Measurements from ENCODE around the gene OR2V1. TPM values are rescaled to one million over a fixed set of nuclear protein-coding genes. Genes with fewer than 3 reads are reported as not detected.
A peak's percentile ranks its signal among the peaks of the same experiment; 100 is the strongest.

Gene OR2V1
- total and polyA plus RNA-seq, 2 of the 13 experiments (the other 11 are each of a cell fraction or from before 2014, with no cell fraction given): not detected

- no peak for TF ChIP-seq MYPOP (CRISPR knock-in tag; IDR thresholded peaks at IDR 0.05)
- no peak for TF ChIP-seq ZSCAN5A (CRISPR knock-in tag; IDR thresholded peaks at IDR 0.05; ENCODE audit: borderline replicate concordance)
- TF ChIP-seq ZNF619 (CRISPR knock-in tag; IDR thresholded peaks at IDR 0.05): no peak
- TF ChIP-seq PAF1 (CRISPR knock-in tag; IDR thresholded peaks at IDR 0.05): no peak
- no peak for TF ChIP-seq PLRG1 (conservative IDR thresholded peaks at IDR 0.05)
- TF ChIP-seq DBP (CRISPR knock-in tag; IDR thresholded peaks at IDR 0.05; ENCODE audit: not compliant biosample characterization): no peak
- TF ChIP-seq ATF2 (CRISPR knock-in tag; IDR thresholded peaks at IDR 0.05): no peak
- TF ChIP-seq ZNF605 (CRISPR knock-in tag; IDR thresholded peaks at IDR 0.05): no peak
- no peak for TF ChIP-seq ZBTB20 (CRISPR knock-in tag; IDR thresholded peaks at IDR 0.05; ENCODE audit: borderline replicate concordance, low read depth)
- no peak for TF ChIP-seq ISL2 (CRISPR knock-in tag; IDR thresholded peaks at IDR 0.05)
- TF ChIP-seq CENPBD1 (CRISPR knock-in tag; IDR thresholded peaks at IDR 0.05; ENCODE audit: borderline replicate concordance, low read depth): no peak
- no peak for TF ChIP-seq RBAK (CRISPR knock-in tag; IDR thresholded peaks at IDR 0.05)
- peak; percentile 79 for TF ChIP-seq ZNF629 (CRISPR knock-in tag; conservative IDR thresholded peaks at IDR 0.05)
- no peak for TF ChIP-seq POLR2AphosphoS2 (IDR thresholded peaks at IDR 0.05; ENCODE audit: low read depth, low read length)
- TF ChIP-seq SNAPC5 (CRISPR knock-in tag; IDR thresholded peaks at IDR 0.05; ENCODE audit: borderline replicate concordance): no peak
- TF ChIP-seq, protein P1, sequence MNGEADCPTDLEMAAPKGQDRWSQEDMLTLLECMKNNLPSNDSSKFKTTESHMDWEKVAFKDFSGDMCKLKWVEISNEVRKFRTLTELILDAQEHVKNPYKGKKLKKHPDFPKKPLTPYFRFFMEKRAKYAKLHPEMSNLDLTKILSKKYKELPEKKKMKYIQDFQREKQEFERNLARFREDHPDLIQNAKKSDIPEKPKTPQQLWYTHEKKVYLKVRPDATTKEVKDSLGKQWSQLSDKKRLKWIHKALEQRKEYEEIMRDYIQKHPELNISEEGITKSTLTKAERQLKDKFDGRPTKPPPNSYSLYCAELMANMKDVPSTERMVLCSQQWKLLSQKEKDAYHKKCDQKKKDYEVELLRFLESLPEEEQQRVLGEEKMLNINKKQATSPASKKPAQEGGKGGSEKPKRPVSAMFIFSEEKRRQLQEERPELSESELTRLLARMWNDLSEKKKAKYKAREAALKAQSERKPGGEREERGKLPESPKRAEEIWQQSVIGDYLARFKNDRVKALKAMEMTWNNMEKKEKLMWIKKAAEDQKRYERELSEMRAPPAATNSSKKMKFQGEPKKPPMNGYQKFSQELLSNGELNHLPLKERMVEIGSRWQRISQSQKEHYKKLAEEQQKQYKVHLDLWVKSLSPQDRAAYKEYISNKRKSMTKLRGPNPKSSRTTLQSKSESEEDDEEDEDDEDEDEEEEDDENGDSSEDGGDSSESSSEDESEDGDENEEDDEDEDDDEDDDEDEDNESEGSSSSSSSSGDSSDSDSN (CRISPR knock-in tag; IDR thresholded peaks at IDR 0.05): peak; percentile 32; the same call in 1 of the 2 replicates
- no peak for TF ChIP-seq TFDP1 (CRISPR knock-in tag; IDR thresholded peaks at IDR 0.05; ENCODE audit: borderline replicate concordance)
- peak; percentile 57 for TF ChIP-seq CEBPG (CRISPR knock-in tag; IDR thresholded peaks at IDR 0.05)
- no peak for TF ChIP-seq RCOR2 (CRISPR knock-in tag; IDR thresholded peaks at IDR 0.05)
- TF ChIP-seq, protein P2, sequence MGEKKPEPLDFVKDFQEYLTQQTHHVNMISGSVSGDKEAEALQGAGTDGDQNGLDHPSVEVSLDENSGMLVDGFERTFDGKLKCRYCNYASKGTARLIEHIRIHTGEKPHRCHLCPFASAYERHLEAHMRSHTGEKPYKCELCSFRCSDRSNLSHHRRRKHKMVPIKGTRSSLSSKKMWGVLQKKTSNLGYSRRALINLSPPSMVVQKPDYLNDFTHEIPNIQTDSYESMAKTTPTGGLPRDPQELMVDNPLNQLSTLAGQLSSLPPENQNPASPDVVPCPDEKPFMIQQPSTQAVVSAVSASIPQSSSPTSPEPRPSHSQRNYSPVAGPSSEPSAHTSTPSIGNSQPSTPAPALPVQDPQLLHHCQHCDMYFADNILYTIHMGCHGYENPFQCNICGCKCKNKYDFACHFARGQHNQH (CRISPR knock-in tag; IDR thresholded peaks at IDR 0.05): no peak
These were observed 39.4 kb upstream of the OR2V1 start (continued) for GRCh38 chr5:181170237-181170825.
